Activated CD8-positive, alpha-beta T cell treated with anti-CD3 and anti-CD28 coated beads, Interleukin-2, amount 10 ng/mL, durations not matched to agents 7 days and 5 days (primary cell): Measurements from ENCODE around the gene GRID2. TPM values are rescaled to one million over a fixed set of nuclear protein-coding genes. Genes with fewer than 3 reads are reported as not detected.

ENCODE experiments used
- ATAC-seq: fragments of 150-1000 bp; cut with Tn5 transposase; one replicate; pipeline ENCODE4 v1.10.0; 2021; ENCODE audit warnings: moderate library complexity
- CTCF ChIA-PET: fragments of 350-600 bp; sonication (Branson Sonifier 250); formaldehyde crosslinking; loops from one replicate; lab custom pipeline; 2021; ENCODE audit warnings: antibody characterized with exemption; lab: Charles Lee
- POLR2A ChIA-PET: fragments of 350-600 bp; sonication (Branson Sonifier 250); formaldehyde crosslinking; loops from one replicate; lab custom pipeline; 2021; ENCODE audit warnings: antibody characterized with exemption; lab: Charles Lee
- DNase-seq: peaks from one replicate; pipeline ENCODE4 v3.0.0-alpha.2; 2020
- H3K27ac Mint-ChIP-seq: one replicate; pipeline ENCODE4 v1.8.0; 2021; ENCODE audit warnings: mild to moderate bottlenecking, mixed read lengths
- H3K27me3 Mint-ChIP-seq: one replicate; pipeline ENCODE4 v1.8.0; 2021; ENCODE audit warnings: low read depth, mixed read lengths
- H3K36me3 Mint-ChIP-seq: one replicate; pipeline ENCODE4 v1.8.0; 2021; ENCODE audit warnings: low read depth, mixed read lengths
- H3K4me1 Mint-ChIP-seq: one replicate; pipeline ENCODE4 v1.8.0; 2021; ENCODE audit warnings: low read depth, mixed read lengths
- H3K4me3 Mint-ChIP-seq: one replicate; pipeline ENCODE4 v1.8.0; 2021; ENCODE audit warnings: mild to moderate bottlenecking, mixed read lengths
- H3K9me3 Mint-ChIP-seq: one replicate; pipeline ENCODE4 v1.8.0; 2022; ENCODE audit warnings: mixed read lengths; ENCODE audit not compliant: insufficient read depth
- total RNA-seq, 2 experiments: library from RNA; stranded (reverse); gene quantifications; one replicate each; pipeline ENCODE4 v1.2.3, GENCODE V29; 2021

GRID2 gene
- total RNA-seq, 2 experiments from 2014 or later, result not detected

DNA sequence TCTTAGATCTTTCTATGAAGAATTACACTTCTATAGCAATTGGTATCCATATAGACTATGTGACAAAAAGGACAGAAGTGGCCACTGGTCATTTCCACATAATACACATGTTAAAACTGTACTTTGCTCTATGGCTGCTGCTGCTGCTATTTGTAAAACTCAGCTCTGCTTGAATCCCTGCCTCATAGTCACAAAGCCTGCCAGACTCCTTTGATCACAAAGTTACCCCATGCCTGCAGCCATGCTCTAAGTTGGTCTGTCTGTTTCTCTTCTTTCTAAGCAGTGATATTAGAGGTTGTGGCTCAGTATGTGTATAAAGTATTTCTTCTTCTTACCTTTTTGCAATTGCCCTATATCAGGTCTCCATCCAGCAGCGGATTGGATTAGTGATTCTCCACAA lies 210.9 kb downstream of the GRID2 start:
- POLR2A ChIA-PET, result no interaction called here
- Mint-ChIP-seq H3K27ac (no peak overlapping the region), H3K36me3 (no peaks in the 10 kb centered on the region), H3K4me1 (no peaks in the 10 kb centered on the region), H3K4me3 (no peak overlapping the region), H3K27me3 (no peaks in the 10 kb centered on the region), H3K9me3 (no peaks in the 10 kb centered on the region)
- DNase-seq (no peak), ATAC-seq (no peak)
- CTCF ChIA-PET, result no interaction called here

DNA sequence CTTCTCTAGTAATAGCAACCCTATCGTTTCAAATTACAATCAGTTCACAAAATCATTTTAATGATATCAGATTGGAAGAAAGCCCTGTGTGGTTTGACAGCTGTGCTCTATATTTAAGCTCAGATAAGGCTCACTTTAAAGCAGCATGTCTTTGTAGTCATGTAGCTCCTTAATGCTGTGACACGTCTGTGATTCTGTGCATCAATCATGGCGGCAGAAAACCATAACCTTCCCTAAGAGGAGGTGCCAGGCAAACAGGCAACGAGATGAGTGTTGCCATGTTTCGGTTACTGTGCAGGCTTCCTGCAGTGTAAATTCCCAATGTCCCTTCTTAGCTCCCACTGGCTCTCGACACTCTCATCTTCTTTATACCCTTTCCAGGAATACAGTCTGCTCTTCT lies 212.7 kb downstream of the GRID2 start:
- CTCF ChIA-PET, result no interaction called here
- Mint-ChIP-seq H3K4me3 (no peak overlapping the region), H3K27me3 (no peaks in the 10 kb centered on the region), H3K27ac (no peak overlapping the region), H3K36me3 (no peaks in the 10 kb centered on the region), H3K4me1 (no peaks in the 10 kb centered on the region), H3K9me3 (no peaks in the 10 kb centered on the region)
- DNase-seq (no peak), ATAC-seq (no peak)
- POLR2A ChIA-PET, result no interaction called here

DNA sequence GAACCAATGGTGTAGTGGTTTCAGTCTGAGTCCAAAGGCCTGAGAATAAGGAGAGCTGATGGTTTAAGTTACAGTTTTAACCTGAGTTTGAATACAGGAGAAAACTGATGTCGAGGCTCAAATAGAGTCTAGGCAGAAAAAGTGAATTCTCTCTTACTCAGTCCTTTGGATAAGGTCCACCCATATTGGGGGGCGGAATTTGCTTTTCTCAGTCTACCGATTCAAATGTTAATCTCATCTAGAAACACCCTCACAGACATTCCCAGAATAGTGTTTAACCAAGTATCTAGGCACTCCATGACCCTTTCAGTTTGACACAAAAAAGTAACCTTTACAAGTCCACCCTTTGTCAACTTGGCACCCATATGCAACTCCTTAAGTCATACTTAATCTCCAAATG lies 216.0 kb downstream of the GRID2 start:
- POLR2A ChIA-PET, result no interaction called here
- no peaks in the 10 kb centered on the region for H3K4me1 Mint-ChIP-seq
- no peak overlapping the region for H3K27ac Mint-ChIP-seq

DNA sequence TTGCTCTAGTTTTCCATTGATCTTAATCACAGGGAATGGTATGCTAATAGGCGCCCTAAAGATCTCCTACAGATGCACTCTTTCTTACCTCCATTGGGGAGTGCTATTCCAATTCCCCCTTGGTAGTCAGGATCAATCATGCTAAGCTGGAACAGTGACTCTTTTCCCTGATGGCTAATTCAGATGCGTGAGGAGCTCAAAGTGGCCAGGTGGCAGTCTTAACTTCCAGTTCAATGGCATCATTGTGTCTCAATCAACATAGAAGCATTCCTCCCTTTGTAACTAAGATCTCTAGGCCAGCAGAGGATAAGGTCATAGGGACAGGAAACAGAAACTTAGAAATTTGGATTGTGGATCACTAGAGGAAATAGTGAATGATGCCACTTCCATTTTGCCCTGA lies 216.8 kb downstream of the GRID2 start:
- H3K4me1 Mint-ChIP-seq, result no peaks in the 10 kb centered on the region
- CTCF ChIA-PET, result no interaction called here
- no peaks in the 10 kb centered on the region for H3K27me3 Mint-ChIP-seq
- DNase-seq, result no peak
- no peak overlapping the region for H3K4me3 Mint-ChIP-seq
- H3K36me3 Mint-ChIP-seq, result no peaks in the 10 kb centered on the region
- ATAC-seq, result no peak
- POLR2A ChIA-PET, result no interaction called here
- H3K27ac Mint-ChIP-seq, result no peak overlapping the region
- H3K9me3 Mint-ChIP-seq, result no peaks in the 10 kb centered on the region

More for the DNA sequence above, 216.0 kb downstream of the GRID2 start:
- no peak for ATAC-seq
- Mint-ChIP-seq H3K9me3 (no peaks in the 10 kb centered on the region), H3K27me3 (no peaks in the 10 kb centered on the region), H3K4me3 (no peak overlapping the region), H3K36me3 (no peaks in the 10 kb centered on the region)
- CTCF ChIA-PET, result no interaction called here
- no peak for DNase-seq

DNA sequence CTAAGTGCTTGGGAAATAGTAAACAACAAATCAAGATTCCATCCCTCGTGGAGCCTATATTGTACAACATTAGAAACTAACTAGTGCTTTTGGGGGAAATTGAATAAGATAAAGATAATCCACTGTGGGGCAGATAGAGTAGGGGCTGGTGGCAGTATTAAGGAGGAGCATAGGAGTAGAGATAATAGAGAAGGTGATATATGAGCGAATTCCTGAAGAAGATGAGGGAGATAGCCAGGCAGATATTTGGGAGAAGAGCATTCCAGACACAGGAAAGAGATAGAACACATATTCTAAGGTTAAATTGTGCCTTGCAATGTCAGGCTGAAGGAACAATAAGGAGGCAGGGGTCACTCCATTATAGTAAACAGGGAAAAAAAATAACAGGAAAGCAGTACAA lies 218.2 kb downstream of the GRID2 start:
- H3K36me3 Mint-ChIP-seq, result no peaks in the 10 kb centered on the region
- no peaks in the 10 kb centered on the region for H3K4me1 Mint-ChIP-seq
- H3K27me3 Mint-ChIP-seq, result no peaks in the 10 kb centered on the region
- ATAC-seq, result no peak
- ChIA-PET POLR2A (no interaction called here), CTCF (no interaction called here)
- H3K9me3 Mint-ChIP-seq, result no peaks in the 10 kb centered on the region
- no peak overlapping the region for H3K4me3 Mint-ChIP-seq
- H3K27ac Mint-ChIP-seq, result no peak overlapping the region
- no peak for DNase-seq

DNA sequence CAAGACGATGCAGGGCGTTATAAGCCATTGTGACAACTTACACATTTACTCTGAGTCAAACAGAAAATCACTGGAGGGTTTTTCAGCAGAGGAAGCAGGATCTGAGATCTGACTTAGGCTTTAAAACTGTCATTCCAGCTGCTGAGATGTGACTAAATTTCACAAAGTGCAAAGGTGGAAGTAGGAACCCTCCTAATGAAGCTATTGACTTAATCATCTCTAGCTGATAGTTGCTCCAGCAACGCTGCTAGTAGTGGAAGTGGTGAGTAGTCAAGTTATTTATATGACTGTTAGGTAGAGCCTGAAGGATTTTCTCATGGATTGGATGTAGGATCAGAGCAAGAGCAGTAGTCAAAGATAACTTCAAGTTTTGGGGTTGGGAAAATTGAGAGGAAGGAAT lies 218.6 kb downstream of the GRID2 start:
- no peak for ATAC-seq

DNA sequence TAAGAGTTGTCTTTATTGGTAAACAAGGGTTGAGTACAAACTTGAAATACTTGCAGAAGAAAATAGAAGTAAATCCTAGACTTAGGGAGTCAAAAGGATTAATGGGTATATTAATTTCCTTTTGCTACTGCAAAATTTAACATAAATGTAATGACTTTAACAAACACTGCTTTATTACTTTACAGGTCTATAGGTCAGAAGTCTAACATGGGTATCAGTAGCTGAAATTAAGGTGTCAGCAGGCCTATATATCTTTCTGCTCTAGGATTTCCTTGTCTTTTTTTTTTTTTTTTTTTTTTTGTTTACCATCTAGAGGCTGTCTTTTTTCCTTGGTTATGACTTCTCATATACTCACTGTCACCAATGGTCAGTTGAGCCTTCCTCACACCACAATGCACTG lies 220.4 kb downstream of the GRID2 start:
- Mint-ChIP-seq H3K27me3 (no peaks in the 10 kb centered on the region), H3K4me3 (no peak overlapping the region), H3K4me1 (no peaks in the 10 kb centered on the region), H3K9me3 (no peaks in the 10 kb centered on the region), H3K36me3 (no peaks in the 10 kb centered on the region), H3K27ac (no peak overlapping the region)
- DNase-seq (no peak), ATAC-seq (no peak)
- CTCF ChIA-PET, result no interaction called here
- POLR2A ChIA-PET, result no interaction called here

More for the DNA sequence above, 218.6 kb downstream of the GRID2 start:
- DNase-seq, result no peak
- Mint-ChIP-seq H3K4me1 (no peaks in the 10 kb centered on the region), H3K27me3 (no peaks in the 10 kb centered on the region), H3K36me3 (no peaks in the 10 kb centered on the region), H3K4me3 (no peak overlapping the region), H3K9me3 (no peaks in the 10 kb centered on the region), H3K27ac (no peak overlapping the region)
- CTCF ChIA-PET, result no interaction called here
- POLR2A ChIA-PET, result no interaction called here

DNA sequence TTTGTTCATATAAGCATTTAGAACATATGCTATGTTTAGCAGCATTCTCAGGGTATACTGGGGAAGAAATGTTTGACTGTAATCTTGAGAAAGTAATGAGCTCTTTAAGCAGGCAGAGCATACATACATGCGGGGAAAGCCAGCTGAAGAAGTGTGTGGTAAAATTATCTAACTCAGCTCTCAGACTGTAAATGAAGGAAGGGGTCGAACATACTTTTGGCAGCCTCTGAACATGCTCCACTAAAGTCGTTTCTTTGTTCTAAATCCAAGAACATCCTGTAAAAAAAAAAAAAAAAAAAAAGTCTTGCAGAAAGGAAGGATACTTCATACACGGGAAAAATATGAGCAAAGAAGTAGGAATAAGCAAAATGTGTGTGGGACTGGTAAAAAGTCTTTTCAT lies 224.8 kb downstream of the GRID2 start:
- DNase-seq, result no peak
- ChIA-PET POLR2A (no interaction called here), CTCF (no interaction called here)
- Mint-ChIP-seq H3K4me3 (no peak overlapping the region), H3K9me3 (no peaks in the 10 kb centered on the region), H3K36me3 (no peaks in the 10 kb centered on the region), H3K27ac (no peak overlapping the region), H3K4me1 (no peaks in the 10 kb centered on the region), H3K27me3 (no peaks in the 10 kb centered on the region)
- no peak for ATAC-seq

DNA sequence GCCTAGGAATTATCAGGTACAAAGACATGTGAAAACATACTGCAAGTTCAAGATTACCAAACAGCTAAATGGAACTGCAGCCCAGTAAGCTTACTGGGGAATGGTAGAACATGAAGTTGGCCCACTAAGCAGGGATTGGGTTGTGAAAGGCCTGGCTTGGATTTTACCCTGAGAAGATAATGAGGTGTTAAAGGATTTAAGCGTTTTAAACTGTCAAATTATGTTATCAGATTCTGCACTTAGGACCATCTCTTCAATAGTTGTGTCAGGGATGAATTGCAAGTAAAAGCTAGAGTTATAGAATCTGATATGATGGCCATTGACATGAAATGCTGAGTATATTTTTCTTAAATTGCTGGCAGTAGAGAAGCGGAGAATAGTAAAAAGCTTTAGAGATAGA lies 225.7 kb downstream of the GRID2 start:
- DNase-seq (no peak), ATAC-seq (no peak)
- H3K4me3 Mint-ChIP-seq, result no peak overlapping the region
- H3K27me3 Mint-ChIP-seq, result no peaks in the 10 kb centered on the region
- H3K36me3 Mint-ChIP-seq, result no peaks in the 10 kb centered on the region
- CTCF ChIA-PET, result no interaction called here
- no peaks in the 10 kb centered on the region for H3K4me1 Mint-ChIP-seq
- POLR2A ChIA-PET, result no interaction called here
- H3K9me3 Mint-ChIP-seq, result no peaks in the 10 kb centered on the region
- H3K27ac Mint-ChIP-seq, result no peak overlapping the region

DNA sequence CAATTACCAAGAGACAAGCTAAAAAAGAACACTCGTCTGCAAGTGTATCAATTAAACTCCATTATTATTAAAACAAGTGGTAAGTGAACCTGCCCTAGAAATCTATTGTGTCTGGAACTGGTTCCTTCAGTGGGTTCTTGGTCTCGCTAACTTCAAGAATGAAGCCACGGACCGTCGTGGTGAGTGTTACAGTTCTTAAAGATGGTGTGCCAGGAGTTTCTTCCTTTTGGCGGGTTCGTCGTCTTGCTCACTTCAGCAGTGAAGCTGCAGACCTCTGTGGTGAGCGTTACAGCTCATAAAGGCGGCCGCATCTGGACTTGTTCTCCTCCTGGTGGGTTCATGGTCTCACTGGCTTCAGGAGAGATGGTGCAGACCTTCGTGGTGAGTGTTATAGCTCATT lies 231.8 kb downstream of the GRID2 start:
- CTCF ChIA-PET, result no interaction called here
- POLR2A ChIA-PET, result no interaction called here

DNA sequence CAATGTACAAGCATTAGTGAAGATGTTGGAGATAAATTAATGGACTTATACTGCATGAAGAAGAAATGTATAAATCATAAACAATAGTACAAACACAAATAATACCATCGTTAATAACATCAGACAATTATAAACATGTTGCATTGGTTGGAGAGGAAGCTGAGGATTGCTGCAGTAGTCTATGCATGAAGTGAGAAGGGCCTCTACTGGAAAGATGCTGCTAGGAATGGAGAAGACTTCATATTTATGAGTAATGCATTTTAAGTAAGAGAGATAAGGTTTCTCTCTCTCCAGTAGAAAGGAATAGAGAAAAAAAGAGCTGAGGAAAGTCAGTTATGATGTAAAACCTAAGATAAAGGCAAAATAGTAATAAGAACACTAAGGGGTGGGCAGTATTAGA lies 247.8 kb downstream of the GRID2 start:
- no peaks in the 10 kb centered on the region for H3K4me1 Mint-ChIP-seq
- no peak overlapping the region for H3K27ac Mint-ChIP-seq
- ChIA-PET POLR2A (no interaction called here), CTCF (no interaction called here)
- H3K9me3 Mint-ChIP-seq, result peaks cover 5% of the 10 kb centered on the region
- H3K4me3 Mint-ChIP-seq, result no peak overlapping the region
- ATAC-seq (no peak), DNase-seq (no peak)
- H3K27me3 Mint-ChIP-seq, result no peaks in the 10 kb centered on the region
- H3K36me3 Mint-ChIP-seq, result no peaks in the 10 kb centered on the region

More for the DNA sequence above, 231.8 kb downstream of the GRID2 start:
- Mint-ChIP-seq H3K36me3 (no peaks in the 10 kb centered on the region), H3K27ac (no peak overlapping the region), H3K4me1 (no peaks in the 10 kb centered on the region), H3K9me3 (no peaks in the 10 kb centered on the region), H3K27me3 (no peaks in the 10 kb centered on the region), H3K4me3 (no peak overlapping the region)
- DNase-seq (no peak), ATAC-seq (no peak)

DNA sequence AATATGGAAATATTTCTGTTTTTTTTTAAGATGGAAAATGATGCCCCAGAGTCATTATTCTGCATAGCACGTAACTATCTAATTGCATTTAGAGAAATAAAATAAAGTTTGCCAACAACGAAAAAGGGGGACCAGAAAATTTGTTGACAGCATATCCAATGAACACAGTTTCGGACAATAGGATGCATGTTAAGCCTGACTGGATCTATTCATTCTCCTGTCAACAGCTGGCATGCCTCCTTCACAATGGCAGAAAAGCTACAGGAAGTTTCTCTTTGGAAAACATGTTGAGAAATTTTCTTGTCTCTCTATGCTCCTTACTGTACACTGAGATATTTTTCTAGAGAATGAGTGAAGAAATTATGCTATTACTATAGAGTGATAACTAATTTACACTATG lies 262.5 kb downstream of the GRID2 start:
- Mint-ChIP-seq H3K4me3 (no peak overlapping the region), H3K9me3 (peaks cover 4% of the 10 kb centered on the region), H3K4me1 (no peaks in the 10 kb centered on the region), H3K27ac (no peak overlapping the region), H3K36me3 (no peaks in the 10 kb centered on the region), H3K27me3 (no peaks in the 10 kb centered on the region)
- CTCF ChIA-PET, result no interaction called here
- ATAC-seq (no peak), DNase-seq (no peak)
- POLR2A ChIA-PET, result no interaction called here

DNA sequence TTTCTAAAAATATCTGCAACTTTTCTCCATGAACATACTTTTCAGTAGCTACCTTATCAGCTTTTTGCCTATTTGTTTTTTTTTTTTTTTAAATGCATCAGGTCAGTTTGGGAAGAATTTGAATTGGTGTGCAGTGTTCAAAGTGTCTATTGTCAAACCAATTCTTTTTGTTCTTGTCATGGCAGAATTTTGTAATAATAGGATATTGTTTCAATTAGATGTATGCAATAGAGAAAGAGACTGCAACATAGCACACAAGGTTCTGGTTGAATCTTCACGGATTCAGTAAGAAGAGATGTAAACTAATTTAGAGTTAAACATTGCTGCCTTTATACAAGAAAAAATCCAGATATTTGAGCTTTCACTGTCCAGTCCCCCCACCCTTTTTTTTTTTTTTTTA lies 277.1 kb downstream of the GRID2 start:
- no peak for ATAC-seq
- H3K4me1 Mint-ChIP-seq, result no peaks in the 10 kb centered on the region
- H3K36me3 Mint-ChIP-seq, result no peaks in the 10 kb centered on the region
- POLR2A ChIA-PET, result no interaction called here
- H3K27me3 Mint-ChIP-seq, result no peaks in the 10 kb centered on the region
- no peak for DNase-seq
- H3K27ac Mint-ChIP-seq, result no peak overlapping the region
- H3K4me3 Mint-ChIP-seq, result no peak overlapping the region
- CTCF ChIA-PET, result no interaction called here
- no peaks in the 10 kb centered on the region for H3K9me3 Mint-ChIP-seq
